ENCODE results near the gene TMEM50A.
"Not testable (repeated sequence)": the region's sequence is repeated elsewhere in the genome, so short reads cannot be mapped to it uniquely, and the experiment has no call there.

DNA sequence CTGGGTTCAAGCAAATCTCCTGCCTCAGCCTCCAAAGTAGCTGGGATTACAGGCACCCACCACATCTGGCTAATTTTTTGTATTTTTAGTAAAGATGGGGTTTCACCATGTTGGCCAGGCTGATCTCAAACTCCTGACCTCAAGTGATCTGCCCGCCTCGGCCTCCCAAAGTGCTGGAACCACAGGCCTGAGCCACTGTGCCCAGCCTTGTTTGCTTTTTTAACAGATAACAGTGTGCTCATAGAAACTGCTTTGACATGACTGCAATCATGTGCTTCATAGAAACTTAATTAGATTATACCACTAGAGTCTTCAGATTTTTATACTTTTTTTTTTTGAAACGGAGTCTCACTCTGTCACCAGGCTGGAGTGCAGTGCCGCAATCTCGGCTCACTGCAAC, 8.8 kb upstream of the TMEM50A start:
- TF ChIP-seq, protein P1, sequence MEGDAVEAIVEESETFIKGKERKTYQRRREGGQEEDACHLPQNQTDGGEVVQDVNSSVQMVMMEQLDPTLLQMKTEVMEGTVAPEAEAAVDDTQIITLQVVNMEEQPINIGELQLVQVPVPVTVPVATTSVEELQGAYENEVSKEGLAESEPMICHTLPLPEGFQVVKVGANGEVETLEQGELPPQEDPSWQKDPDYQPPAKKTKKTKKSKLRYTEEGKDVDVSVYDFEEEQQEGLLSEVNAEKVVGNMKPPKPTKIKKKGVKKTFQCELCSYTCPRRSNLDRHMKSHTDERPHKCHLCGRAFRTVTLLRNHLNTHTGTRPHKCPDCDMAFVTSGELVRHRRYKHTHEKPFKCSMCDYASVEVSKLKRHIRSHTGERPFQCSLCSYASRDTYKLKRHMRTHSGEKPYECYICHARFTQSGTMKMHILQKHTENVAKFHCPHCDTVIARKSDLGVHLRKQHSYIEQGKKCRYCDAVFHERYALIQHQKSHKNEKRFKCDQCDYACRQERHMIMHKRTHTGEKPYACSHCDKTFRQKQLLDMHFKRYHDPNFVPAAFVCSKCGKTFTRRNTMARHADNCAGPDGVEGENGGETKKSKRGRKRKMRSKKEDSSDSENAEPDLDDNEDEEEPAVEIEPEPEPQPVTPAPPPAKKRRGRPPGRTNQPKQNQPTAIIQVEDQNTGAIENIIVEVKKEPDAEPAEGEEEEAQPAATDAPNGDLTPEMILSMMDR (IDR thresholded peaks at IDR 0.05; ENCODE audit: borderline replicate concordance, extremely low read depth, low read length, poor library complexity, severe bottlenecking) = not testable (repeated sequence)
- TF ChIP-seq EZH2 (IDR thresholded peaks at IDR 0.05; ENCODE audit: borderline replicate concordance, low read depth, low read length, severe bottlenecking) = not testable (repeated sequence)
